A549 (cell line): ENCODE results near the gene RD3L. TPM values are rescaled to one million over a fixed set of nuclear protein-coding genes. Genes with fewer than 3 reads are reported as not detected.

Source experiments
- ATAC-seq, 2 experiments: fragments of 200-7000 bp in 1 of 2; fragments of >200 bp in 1 of 2; cut with Nextera tagmentation in 1 of 2; cut with Tn5 transposase in 1 of 2; 3 replicates each; pipeline versions ENCODE4 v1.8.0 to v1.9.1; 2018 to 2020; ENCODE audit warnings: mild to moderate bottlenecking in 1 of 2, moderate library complexity in 1 of 2
- CTCF ChIA-PET: fragments of 300-600 bp; sonication (Branson Sonifier 250); formaldehyde crosslinking; extraction: SDS; loops from one replicate; lab custom pipeline; 2021; ENCODE audit warnings: antibody characterized with exemption, inconsistent platforms; lab: Yijun Ruan, JAX
- POLR2A ChIA-PET: fragments of 350-600 bp; formaldehyde crosslinking; extraction: SDS; loops from one replicate; lab custom pipeline; 2021; ENCODE audit warnings: antibody characterized with exemption, inconsistent platforms; lab: Yijun Ruan, JAX
- DNase-seq, 2 experiments: peaks; one replicate each; pipeline versions ENCODE4 v3.0.0 to v3.0.0-alpha.2; 2011 to 2016; ENCODE audit warnings: low read depth in 1 of 2, low spot score in 1 of 2
- FAIRE-seq: peaks from 2 replicates; lab custom pipeline; 2011; peaks lifted over from hg19 to GRCh38; lab: Jason Lieb, UNC
- H3K27ac ChIP-seq, 2 experiments: fragments of >200 bp; sonication (Bioruptor Twin); formaldehyde crosslinking; 3 replicates each; pipeline ENCODE4 v1.5.1; 2016 to 2017
- H3K4me1 ChIP-seq: fragments of >200 bp; sonication (Bioruptor Twin); formaldehyde crosslinking; 3 replicates; pipeline ENCODE4 v1.6.1; 2016
- H3K4me2 ChIP-seq: fragments of >200 bp; sonication (Bioruptor Twin); formaldehyde crosslinking; 3 replicates; pipeline ENCODE4 v1.6.1; 2016
- H3K4me3 ChIP-seq: fragments of >200 bp; sonication (Bioruptor Twin); formaldehyde crosslinking; 3 replicates; pipeline ENCODE4 v1.5.1; 2016
- H3K9me3 ChIP-seq: fragments of >200 bp; sonication (Bioruptor Twin); formaldehyde crosslinking; 3 replicates; pipeline ENCODE4 v1.6.1; 2016
- CHD2 ChIP-seq: fragments of 150-350 bp; IDR thresholded peaks from 2 replicates; pipeline ENCODE4 v1.6.1; 2014; ENCODE audit warnings: low read length; ENCODE audit not compliant: partially characterized antibody
- ELK1 ChIP-seq: fragments of 150-350 bp; IDR thresholded peaks from 2 replicates; pipeline ENCODE4 v1.6.1; 2014; ENCODE audit warnings: low read depth, mild to moderate bottlenecking, low read length
- FOSB ChIP-seq: fragments of 250-450 bp; sonication (Bioruptor Pico); IDR thresholded peaks from 2 replicates; pipeline ENCODE4 v1.5.0; 2020; ENCODE audit warnings: mild to moderate bottlenecking, moderate library complexity
- MAX ChIP-seq: IDR thresholded peaks from 2 replicates; pipeline ENCODE4 v1.6.1; 2012
- NFE2L2 ChIP-seq: fragments of 150-350 bp; conservative IDR thresholded peaks from 2 replicates; pipeline ENCODE4 v1.6.1; 2014; ENCODE audit warnings: low read length
- RCOR1 ChIP-seq: fragments of 150-350 bp; IDR thresholded peaks from 2 replicates; pipeline ENCODE4 v1.6.1; 2014; ENCODE audit warnings: antibody characterized with exemption, low read length, low read depth
- RNF2 ChIP-seq: fragments of 200-600 bp; sonication (generic); IDR thresholded peaks from 2 replicates; pipeline ENCODE4 v1.6.1; 2016; ENCODE audit warnings: low read depth, mild to moderate bottlenecking, antibody characterized with exemption, moderate library complexity, borderline replicate concordance
- SMC3 ChIP-seq: fragments of >200 bp; sonication (Bioruptor Twin); formaldehyde crosslinking; IDR thresholded peaks from 3 replicates; pipeline ENCODE4 v1.6.1; 2018; ENCODE audit warnings: inconsistent platforms
- WGBS: methylation state at CpG from one replicate; pipeline ENCODE4 v1.1.6; 2017; ENCODE audit errors: missing lambda C conversion rate; 5-methylcytosine and 5-hydroxymethylcytosine counted together
- polyA plus RNA-seq, 4 experiments: library from polyadenylated mRNA; depleted of rRNA in 3 of 4; stranded (reverse); fragments of >200 nt; fragmentation: RNase III in 1 of 4; extraction: RNeasy Plus Mini Kit Qiagen cat#74134 plus additional on column Dnase treatment in 1 of 4; gene quantifications; 2 replicates in 3 of 4; 3 replicates in 1 of 4; pipeline ENCODE4 v1.2.3, GENCODE V29; 2011 to 2017
- TF ChIP-seq, protein P1 (sequence below): fragments of >200 bp; sonication (Bioruptor Twin); formaldehyde crosslinking; IDR thresholded peaks from 3 replicates; pipeline ENCODE4 v1.5.1; 2016
- TF ChIP-seq, protein P2 (sequence below): fragments of 250-450 bp; sonication (Bioruptor Pico); IDR thresholded peaks from 2 replicates; pipeline ENCODE4 v1.5.0; 2021; ENCODE audit warnings: mild to moderate bottlenecking, moderate library complexity, borderline replicate concordance
- TF ChIP-seq, protein P3 (sequence below): fragments of 250-450 bp; sonication (Bioruptor Pico); IDR thresholded peaks from 2 replicates; pipeline ENCODE4 v1.5.0; 2020; ENCODE audit warnings: low read depth, mild to moderate bottlenecking, moderate library complexity

RD3L gene
- polyA plus RNA-seq, 2 of the 4 experiments (the other 2 are of a cell fraction) = not detected

- TF ChIP-seq ELK1 (no peak), MAX (no peak), CHD2 (no peak), SMC3 (no peak)
- TF ChIP-seq, protein P1, sequence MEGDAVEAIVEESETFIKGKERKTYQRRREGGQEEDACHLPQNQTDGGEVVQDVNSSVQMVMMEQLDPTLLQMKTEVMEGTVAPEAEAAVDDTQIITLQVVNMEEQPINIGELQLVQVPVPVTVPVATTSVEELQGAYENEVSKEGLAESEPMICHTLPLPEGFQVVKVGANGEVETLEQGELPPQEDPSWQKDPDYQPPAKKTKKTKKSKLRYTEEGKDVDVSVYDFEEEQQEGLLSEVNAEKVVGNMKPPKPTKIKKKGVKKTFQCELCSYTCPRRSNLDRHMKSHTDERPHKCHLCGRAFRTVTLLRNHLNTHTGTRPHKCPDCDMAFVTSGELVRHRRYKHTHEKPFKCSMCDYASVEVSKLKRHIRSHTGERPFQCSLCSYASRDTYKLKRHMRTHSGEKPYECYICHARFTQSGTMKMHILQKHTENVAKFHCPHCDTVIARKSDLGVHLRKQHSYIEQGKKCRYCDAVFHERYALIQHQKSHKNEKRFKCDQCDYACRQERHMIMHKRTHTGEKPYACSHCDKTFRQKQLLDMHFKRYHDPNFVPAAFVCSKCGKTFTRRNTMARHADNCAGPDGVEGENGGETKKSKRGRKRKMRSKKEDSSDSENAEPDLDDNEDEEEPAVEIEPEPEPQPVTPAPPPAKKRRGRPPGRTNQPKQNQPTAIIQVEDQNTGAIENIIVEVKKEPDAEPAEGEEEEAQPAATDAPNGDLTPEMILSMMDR = no peak
Observed at GRCh38 chr14:103891667-103892215, 50.6 kb downstream of the RD3L start (continued).

- FAIRE-seq = no peak
- Histone ChIP-seq H3K27ac (no peak overlapping the region), H3K9me3 (no peaks in the 10 kb centered on the region), H3K4me1 (0 out of 3 replicates have a peak, but pooled peaks cover 7% of the 10 kb centered on the region), H3K4me3 (no peak overlapping the region), H3K4me2 (no peak overlapping the region)
- ChIA-PET CTCF (interaction anchor here (0.6 to 16.4 kb wide), 5 partner anchors 9 to 19 kb away, joined by 3 to 122 read pairs (median 4); no protein-coding TSS in a partner anchor), POLR2A (no interaction called here)
- no peak for TF ChIP-seq RNF2
- TF ChIP-seq, protein P2, sequence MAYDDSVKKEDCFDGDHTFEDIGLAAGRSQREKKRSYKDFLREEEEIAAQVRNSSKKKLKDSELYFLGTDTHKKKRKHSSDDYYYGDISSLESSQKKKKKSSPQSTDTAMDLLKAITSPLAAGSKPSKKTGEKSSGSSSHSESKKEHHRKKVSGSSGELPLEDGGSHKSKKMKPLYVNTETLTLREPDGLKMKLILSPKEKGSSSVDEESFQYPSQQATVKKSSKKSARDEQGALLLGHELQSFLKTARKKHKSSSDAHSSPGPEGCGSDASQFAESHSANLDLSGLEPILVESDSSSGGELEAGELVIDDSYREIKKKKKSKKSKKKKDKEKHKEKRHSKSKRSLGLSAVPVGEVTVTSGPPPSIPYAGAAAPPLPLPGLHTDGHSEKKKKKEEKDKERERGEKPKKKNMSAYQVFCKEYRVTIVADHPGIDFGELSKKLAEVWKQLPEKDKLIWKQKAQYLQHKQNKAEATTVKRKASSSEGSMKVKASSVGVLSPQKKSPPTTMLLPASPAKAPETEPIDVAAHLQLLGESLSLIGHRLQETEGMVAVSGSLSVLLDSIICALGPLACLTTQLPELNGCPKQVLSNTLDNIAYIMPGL (CRISPR knock-in tag) = no peak
- TF ChIP-seq NFE2L2 = no peak
- TF ChIP-seq FOSB (CRISPR knock-in tag) = no peak
- TF ChIP-seq, protein P3, sequence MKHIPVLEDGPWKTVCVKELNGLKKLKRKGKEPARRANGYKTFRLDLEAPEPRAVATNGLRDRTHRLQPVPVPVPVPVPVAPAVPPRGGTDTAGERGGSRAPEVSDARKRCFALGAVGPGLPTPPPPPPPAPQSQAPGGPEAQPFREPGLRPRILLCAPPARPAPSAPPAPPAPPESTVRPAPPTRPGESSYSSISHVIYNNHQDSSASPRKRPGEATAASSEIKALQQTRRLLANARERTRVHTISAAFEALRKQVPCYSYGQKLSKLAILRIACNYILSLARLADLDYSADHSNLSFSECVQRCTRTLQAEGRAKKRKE = no peak
- TF ChIP-seq CHD2 = no peak
- no peak for TF ChIP-seq RCOR1
- WGBS = 82% methylated on average over 17 of the region's 18 CpGs
- no peak for DNase-seq
- peak; percentile 11 to 35; a peak in 3 of 6 replicates for ATAC-seq
Observed at GRCh38 chr14:103890821-103891666, 51.3 kb downstream of the RD3L start.

Other genes starting within 250 kb of the RD3L start
- 23.0 and 23.2 TPM in 2 replicates for gene XRCC3, start 227.1 kb downstream of the RD3L start, polyA plus RNA-seq (2011; rRNA removed)
- 26.3 to 28.1 TPM (median 27.4 TPM) in 3 replicates for gene XRCC3, start 227.1 kb downstream of the RD3L start, polyA plus RNA-seq (2017; fragmentation: RNase III; extraction: RNeasy Plus Mini Kit Qiagen cat#74134 plus additional on column Dnase treatment)
- gene ZFYVE21, start 226.7 kb downstream of the RD3L start, polyA plus RNA-seq (2011; rRNA removed) = 28.7 and 29.0 TPM in 2 replicates
- gene ZFYVE21, start 226.7 kb downstream of the RD3L start, polyA plus RNA-seq (2017; fragmentation: RNase III; extraction: RNeasy Plus Mini Kit Qiagen cat#74134 plus additional on column Dnase treatment) = 29.1 to 34.1 TPM (median 33.0 TPM) in 3 replicates
- 2.2 TPM in 2 replicates for gene PPP1R13B, start 95.0 kb downstream of the RD3L start, polyA plus RNA-seq (2011; rRNA removed)
- gene PPP1R13B, start 95.0 kb downstream of the RD3L start, polyA plus RNA-seq (2017; fragmentation: RNase III; extraction: RNeasy Plus Mini Kit Qiagen cat#74134 plus additional on column Dnase treatment) = 2.7 to 3.6 TPM (median 2.8 TPM) in 3 replicates
- gene TDRD9, start 14.1 kb downstream of the RD3L start, polyA plus RNA-seq (2011; rRNA removed) = 0.04 and 0.05 TPM in 2 replicates
- gene TDRD9, start 14.1 kb downstream of the RD3L start, polyA plus RNA-seq (2017; fragmentation: RNase III; extraction: RNeasy Plus Mini Kit Qiagen cat#74134 plus additional on column Dnase treatment) = not detected in 3 replicates
- gene ASPG, start 143.2 kb upstream of the RD3L start, polyA plus RNA-seq (2011; rRNA removed) = not detected in 2 replicates
- 0.13 TPM in 1 of 3 replicates, not detected in the others for gene ASPG, start 143.2 kb upstream of the RD3L start, polyA plus RNA-seq (2017; fragmentation: RNase III; extraction: RNeasy Plus Mini Kit Qiagen cat#74134 plus additional on column Dnase treatment)
- 0.20 and 0.28 TPM in 2 replicates for gene KIF26A, start 196.1 kb upstream of the RD3L start, polyA plus RNA-seq (2011; rRNA removed)
- 1.9 to 2.3 TPM (median 2.1 TPM) in 3 replicates for gene KIF26A, start 196.1 kb upstream of the RD3L start, polyA plus RNA-seq (2017; fragmentation: RNase III; extraction: RNeasy Plus Mini Kit Qiagen cat#74134 plus additional on column Dnase treatment)